Ectodermal cell (in vitro differentiated cells): ENCODE measurements around the gene CSMD2.

Experiments
- H3K27ac ChIP-seq: 2 replicates; pipeline ENCODE4 v1.7.0; 2013; ENCODE audit warnings: mild to moderate bottlenecking, low read depth, low read length; ENCODE audit not compliant: insufficient read depth, poor library complexity, severe bottlenecking
- H3K27me3 ChIP-seq: 2 replicates; pipeline ENCODE4 v1.7.0; 2013; ENCODE audit warnings: mild to moderate bottlenecking, low read length; ENCODE audit not compliant: insufficient read depth, control insufficient read depth, poor library complexity, severe bottlenecking
- H3K36me3 ChIP-seq: one replicate; pipeline ENCODE4 v1.7.0; 2013; ENCODE audit warnings: low read length; ENCODE audit not compliant: control insufficient read depth, insufficient read depth
- H3K4me1 ChIP-seq: one replicate; pipeline ENCODE4 v1.7.0; 2013; ENCODE audit warnings: low read length; ENCODE audit not compliant: control insufficient read depth, insufficient read depth
- H3K4me3 ChIP-seq: 2 replicates; pipeline ENCODE4 v1.7.0; 2013; ENCODE audit warnings: low read depth, low read length, control low read depth; ENCODE audit not compliant: insufficient read depth
- H3K9me3 ChIP-seq: 2 replicates; pipeline ENCODE4 v1.7.0; 2013; ENCODE audit warnings: mild to moderate bottlenecking, low read length, moderate library complexity; ENCODE audit not compliant: control insufficient read depth
- WGBS, 2 experiments: methylation state at CpG; one replicate each; pipeline ENCODE4 v1.1.7; 2013; ENCODE audit warnings: missing lambda C conversion rate in 2 of 2; 5-methylcytosine and 5-hydroxymethylcytosine counted together

The CSMD2 gene

DNA sequence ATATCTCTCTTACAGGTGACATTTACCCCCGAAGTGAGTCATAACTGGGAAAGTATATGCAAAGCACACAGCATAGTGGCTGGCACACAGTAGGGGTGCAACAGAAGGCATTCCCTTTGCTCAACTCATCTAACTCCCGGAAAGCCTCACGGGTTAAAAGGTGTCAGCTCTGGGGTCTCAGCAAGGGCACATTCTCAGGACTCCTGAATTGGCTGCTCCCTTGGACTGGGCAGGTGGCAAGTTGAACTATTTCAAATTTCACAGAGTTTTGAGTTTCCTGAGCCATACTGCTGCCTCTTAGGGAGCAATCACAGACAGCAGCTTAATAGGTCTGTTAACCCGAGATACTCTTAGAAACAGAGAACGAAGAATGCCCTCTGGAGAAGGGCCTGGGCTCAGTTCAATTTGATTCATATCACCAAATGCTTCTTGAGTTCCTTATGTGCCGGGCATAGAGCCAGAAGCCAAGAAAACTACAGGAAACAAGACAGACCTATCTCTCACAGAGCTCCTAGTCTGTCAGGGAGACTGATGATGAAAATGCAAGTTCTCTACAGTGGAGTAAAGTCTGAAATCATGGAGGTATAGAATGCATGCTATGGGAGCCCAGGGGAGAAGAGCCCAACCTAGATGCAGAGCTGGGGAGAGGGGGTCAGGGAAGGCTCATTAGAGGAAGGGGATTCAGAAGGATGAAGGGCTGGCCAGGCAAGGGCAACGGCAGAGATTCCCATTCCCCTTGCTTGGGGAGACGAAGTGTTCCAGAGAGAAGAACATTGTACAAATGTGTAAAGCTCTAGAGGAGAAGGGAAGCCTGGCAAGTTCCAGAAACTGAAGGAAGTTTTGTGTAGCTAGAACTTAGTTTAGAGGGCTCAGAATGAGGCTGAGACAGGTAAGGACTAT is 445.0 kb downstream of the CSMD2 start:
- 95% methylated on average over 8 of the region's 8 CpGs for WGBS, 2 experiments
- no peaks in the 10 kb centered on the region for H3K4me1 ChIP-seq

DNA sequence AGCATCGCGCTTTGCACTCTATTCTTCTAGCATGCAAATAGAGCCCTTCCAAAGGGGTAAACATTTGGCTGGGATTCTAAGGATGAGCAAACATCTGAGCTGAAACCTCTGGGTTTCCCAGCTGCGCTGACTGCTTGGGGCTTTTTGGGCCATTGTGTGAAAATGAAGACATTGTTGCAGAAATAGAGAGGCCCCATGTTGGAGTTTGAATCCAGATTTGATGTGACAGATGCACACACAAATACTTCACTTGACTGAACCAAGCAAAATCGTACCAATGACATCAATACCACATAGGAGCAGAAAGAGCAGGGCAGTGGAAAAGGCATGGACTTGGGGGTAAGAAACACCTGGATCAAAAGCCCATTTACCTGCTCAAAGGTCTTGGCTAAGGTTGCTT is 445.7 kb downstream of the CSMD2 start:
- Histone ChIP-seq H3K9me3 (no peaks in the 10 kb centered on the region), H3K4me1 (no peaks in the 10 kb centered on the region), H3K36me3 (no peaks in the 10 kb centered on the region), H3K4me3 (no peak overlapping the region), H3K27me3 (no peaks in the 10 kb centered on the region), H3K27ac (no peak overlapping the region)
- WGBS, 2 experiments, result 87 to 97% methylated on average over 4 of the region's 4 CpGs

More for the DNA sequence above, 445.0 kb downstream of the CSMD2 start:
- Histone ChIP-seq H3K4me3 (no peak overlapping the region), H3K27ac (no peak overlapping the region), H3K9me3 (no peaks in the 10 kb centered on the region), H3K36me3 (no peaks in the 10 kb centered on the region), H3K27me3 (no peaks in the 10 kb centered on the region)

DNA sequence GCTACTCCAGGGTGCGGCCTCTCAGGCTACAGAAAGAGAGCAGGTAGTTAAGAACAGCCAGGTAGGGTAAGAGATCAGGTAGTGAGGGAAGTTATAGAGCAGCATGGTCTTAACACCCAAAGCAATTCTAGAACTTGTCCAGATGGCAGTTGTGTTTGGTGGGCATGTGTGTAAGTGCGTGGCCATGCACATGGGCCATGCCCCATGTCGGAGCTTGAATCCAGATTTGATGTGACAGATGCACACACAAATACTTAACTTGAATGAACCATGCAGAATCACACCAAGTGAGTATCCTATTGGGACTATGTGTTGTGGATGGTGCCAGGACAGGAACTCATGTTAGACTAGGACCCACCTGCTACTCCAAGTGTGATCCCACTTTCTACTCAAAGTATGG is 446.8 kb downstream of the CSMD2 start:
- H3K27me3 ChIP-seq, result no peaks in the 10 kb centered on the region
- WGBS, 2 experiments, result 96 to 98% methylated on average over 2 to 3 of the region's 3 CpGs
- H3K36me3 ChIP-seq, result no peaks in the 10 kb centered on the region
- no peak overlapping the region for H3K4me3 ChIP-seq
- H3K27ac ChIP-seq, result no peak overlapping the region
- H3K9me3 ChIP-seq, result no peaks in the 10 kb centered on the region
- no peaks in the 10 kb centered on the region for H3K4me1 ChIP-seq

- Histone ChIP-seq H3K27me3 (no peaks in the 10 kb centered on the region), H3K36me3 (no peaks in the 10 kb centered on the region), H3K9me3 (no peaks in the 10 kb centered on the region), H3K4me1 (peaks cover 7% of the 10 kb centered on the region), H3K27ac (no peak overlapping the region), H3K4me3 (no peak overlapping the region)
- 89 to 90% methylated on average over 3 of the region's 3 CpGs for WGBS, 2 experiments
Observed at GRCh38 chr1:33716976-33717688, 447.9 kb downstream of the CSMD2 start.

DNA sequence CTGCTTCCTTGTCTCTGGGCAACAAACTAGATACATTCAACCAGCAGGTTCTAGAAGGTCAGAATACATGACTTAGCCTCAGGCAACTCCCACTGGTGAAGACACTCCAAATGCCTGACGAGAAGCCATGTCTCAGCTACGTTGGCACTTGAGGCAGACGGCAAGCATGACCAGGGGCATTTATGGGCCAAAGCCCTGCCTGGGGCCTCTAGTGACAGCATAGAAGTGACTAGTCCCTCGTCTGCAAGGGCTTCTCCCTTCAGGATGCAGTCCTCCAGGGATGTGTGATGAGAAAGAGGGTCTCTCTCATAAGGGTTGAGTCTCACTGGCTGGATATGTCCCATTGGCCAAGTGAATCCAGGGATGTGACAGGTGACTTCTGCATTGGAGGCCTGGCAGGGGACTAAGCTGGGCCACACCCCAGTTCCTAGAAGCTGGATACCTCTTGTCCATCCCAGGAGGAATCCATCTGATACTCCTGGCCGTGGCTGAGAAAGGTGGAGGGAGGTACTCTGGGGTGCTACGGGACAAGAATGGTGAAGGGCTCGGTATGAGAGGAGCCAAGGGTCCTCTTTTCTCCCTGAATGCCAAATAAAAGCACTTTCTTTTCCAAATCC is 449.7 kb downstream of the CSMD2 start:
- Histone ChIP-seq H3K9me3 (no peaks in the 10 kb centered on the region), H3K27ac (no peak overlapping the region), H3K4me3 (no peak overlapping the region), H3K27me3 (no peaks in the 10 kb centered on the region), H3K4me1 (peaks cover 13% of the 10 kb centered on the region), H3K36me3 (no peaks in the 10 kb centered on the region)
- 93 to 96% methylated on average over 7 of the region's 7 CpGs for WGBS, 2 experiments

- Histone ChIP-seq H3K36me3 (no peaks in the 10 kb centered on the region), H3K4me1 (peaks cover 13% of the 10 kb centered on the region), H3K4me3 (no peak overlapping the region), H3K27ac (no peak overlapping the region), H3K27me3 (no peaks in the 10 kb centered on the region), H3K9me3 (no peaks in the 10 kb centered on the region)
- 96 to 97% methylated on average over 18 of the region's 18 CpGs for WGBS, 2 experiments
Observed at GRCh38 chr1:33714421-33714820, 450.6 kb downstream of the CSMD2 start.

DNA sequence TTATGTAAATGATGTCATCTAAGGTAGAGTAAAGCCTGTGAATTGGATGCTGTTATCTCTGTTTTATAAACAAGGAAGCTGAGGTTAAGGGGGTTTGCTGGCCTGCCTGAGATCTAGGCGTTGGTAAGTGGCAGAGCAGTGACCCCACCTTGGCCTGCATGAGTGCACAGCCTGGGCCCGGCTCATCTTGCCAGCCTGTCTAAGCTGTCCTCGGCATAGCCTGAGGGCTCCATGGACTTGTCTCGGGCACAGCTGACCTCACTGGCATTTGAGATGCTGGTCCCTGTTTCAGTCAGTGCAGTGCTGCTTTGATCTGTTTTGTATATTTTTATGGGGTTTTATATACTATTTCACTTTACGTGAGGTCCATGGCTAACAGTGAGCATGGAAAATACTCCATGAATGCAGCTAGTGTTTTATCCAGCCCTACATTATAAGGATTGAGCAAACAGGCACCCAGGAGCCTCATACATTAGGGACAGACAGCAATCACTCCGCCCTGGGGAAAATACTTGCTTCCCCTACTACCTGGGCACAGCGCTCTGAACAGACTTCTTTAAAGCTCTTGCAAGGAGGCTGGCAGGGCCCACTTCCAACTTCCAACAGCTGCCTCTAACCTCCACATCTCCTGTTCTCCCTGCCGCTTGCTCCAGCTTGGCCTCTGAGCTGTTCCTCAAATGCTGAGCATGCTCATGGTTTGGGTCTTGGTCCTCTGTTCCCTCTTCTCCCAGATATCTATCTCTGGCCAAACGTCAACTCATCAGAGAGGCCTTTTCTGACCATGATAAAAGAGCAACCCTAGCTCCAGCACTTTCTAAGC is 451.8 kb downstream of the CSMD2 start:
- no peak overlapping the region for H3K27ac ChIP-seq
- 90% methylated on average over 9 of the region's 9 CpGs for WGBS, 2 experiments

DNA sequence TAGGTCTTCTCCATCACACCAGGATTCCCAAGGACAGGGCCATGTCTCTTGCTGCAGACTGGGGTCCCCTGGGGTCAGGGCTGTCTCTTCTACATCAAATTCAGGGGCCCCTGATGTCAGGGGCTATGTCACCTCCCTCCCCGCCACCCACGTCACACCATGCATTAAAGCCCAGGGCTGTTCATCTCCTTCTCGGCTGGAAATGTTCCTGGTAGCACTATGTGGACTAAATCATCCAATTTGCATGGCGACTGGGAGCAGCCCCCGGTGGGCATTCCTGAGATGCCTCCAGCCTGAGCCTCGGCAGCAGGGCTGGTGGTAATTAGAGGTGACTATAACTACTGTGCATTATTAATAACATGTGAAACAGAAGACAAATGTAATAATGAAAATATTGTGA is 452.8 kb downstream of the CSMD2 start:
- no peak overlapping the region for H3K27ac ChIP-seq
- no peaks in the 10 kb centered on the region for H3K36me3 ChIP-seq
- no peaks in the 10 kb centered on the region for H3K9me3 ChIP-seq
- no peak overlapping the region for H3K4me3 ChIP-seq
- WGBS, 2 experiments, result 71 to 76% methylated on average over 6 of the region's 6 CpGs
- H3K27me3 ChIP-seq, result no peaks in the 10 kb centered on the region
- peaks cover 13% of the 10 kb centered on the region for H3K4me1 ChIP-seq

More for the DNA sequence above, 451.8 kb downstream of the CSMD2 start:
- Histone ChIP-seq H3K36me3 (no peaks in the 10 kb centered on the region), H3K4me3 (no peak overlapping the region), H3K9me3 (no peaks in the 10 kb centered on the region), H3K4me1 (peaks cover 13% of the 10 kb centered on the region), H3K27me3 (no peaks in the 10 kb centered on the region)

- Histone ChIP-seq H3K27ac (no peak overlapping the region), H3K27me3 (no peaks in the 10 kb centered on the region), H3K4me3 (no peak overlapping the region), H3K4me1 (peaks cover 13% of the 10 kb centered on the region), H3K36me3 (no peaks in the 10 kb centered on the region), H3K9me3 (no peaks in the 10 kb centered on the region)
- WGBS, 2 experiments, result 91 to 94% methylated on average over 6 of the region's 6 CpGs
Observed at GRCh38 chr1:33711511-33711910, 453.5 kb downstream of the CSMD2 start.
